ENCODE data around the gene SQSTM1.

SQSTM1 gene

DNA sequence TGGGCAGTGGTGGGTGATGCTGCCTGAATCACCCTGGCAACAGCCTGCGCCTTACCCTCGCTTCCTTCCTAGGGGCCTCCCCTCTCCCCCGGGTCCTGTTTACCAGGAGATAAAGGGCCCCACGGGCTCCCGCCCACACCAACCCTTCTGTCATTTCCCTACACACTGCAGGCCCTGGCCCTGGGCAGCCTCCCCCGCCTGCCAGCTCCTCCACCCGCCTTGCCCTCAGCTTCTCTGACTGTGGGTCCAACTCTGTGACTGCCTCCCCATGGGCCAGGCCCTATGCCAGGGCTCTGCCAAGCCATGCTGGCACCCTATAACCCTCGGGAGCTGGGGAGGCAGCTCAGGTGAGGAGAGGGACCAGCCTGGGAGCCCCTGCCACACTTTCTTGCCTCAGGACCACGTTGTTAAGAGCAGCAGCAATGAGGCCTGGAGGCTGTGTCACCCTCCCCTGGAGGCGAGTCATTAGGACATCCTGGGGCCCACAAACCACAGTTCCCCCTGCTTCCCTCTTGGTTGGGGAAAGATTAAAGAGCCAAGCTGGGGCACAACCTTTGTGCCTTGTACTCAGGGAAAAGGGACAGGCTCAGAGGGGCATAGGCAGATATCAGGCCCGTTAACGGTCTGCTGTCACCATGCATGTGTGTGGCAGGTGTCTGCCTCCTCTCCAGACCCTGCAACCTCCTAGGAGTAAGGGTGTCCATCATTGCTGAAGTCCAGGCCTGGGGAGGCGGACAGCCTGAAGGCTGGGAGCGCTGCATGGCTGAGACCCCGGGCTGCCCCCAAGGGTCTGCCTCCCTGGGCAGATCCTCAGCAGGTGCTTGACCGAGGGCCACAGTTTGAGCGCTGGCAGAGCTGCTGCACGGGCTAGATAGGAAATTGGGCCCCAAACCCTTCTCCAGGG is 16.8 kb upstream of the SQSTM1 start:
- DNase-seq (ENCODE audit: extremely low read depth, low read depth), result no peak
- TF ChIP-seq CTCF (IDR thresholded peaks at IDR 0.05; ENCODE audit: low read depth, low read length), result no peak

DNA sequence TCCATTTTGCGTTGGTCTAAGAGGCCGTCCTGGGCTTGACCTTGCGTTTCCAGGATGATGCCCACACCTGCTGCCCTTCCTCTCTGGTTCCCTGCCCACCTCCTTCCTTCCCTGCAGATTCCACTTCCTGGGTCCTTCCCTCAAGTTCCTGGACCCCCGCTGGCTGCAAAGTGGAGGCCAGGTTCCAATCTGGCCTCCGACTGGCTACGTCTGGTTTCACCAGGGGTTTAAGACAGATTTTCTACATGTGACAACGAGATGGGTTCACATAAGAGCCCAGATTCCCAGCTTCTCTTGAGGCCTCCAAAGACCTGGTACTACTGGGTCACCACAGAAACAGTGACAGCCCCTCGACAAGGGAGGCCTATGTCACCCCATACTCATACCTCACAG is 16.2 kb upstream of the SQSTM1 start:
- no peak for TF ChIP-seq CTCF (IDR thresholded peaks at IDR 0.05; ENCODE audit: low read depth, low read length)
- no peak for DNase-seq (ENCODE audit: extremely low read depth, low read depth)

DNA sequence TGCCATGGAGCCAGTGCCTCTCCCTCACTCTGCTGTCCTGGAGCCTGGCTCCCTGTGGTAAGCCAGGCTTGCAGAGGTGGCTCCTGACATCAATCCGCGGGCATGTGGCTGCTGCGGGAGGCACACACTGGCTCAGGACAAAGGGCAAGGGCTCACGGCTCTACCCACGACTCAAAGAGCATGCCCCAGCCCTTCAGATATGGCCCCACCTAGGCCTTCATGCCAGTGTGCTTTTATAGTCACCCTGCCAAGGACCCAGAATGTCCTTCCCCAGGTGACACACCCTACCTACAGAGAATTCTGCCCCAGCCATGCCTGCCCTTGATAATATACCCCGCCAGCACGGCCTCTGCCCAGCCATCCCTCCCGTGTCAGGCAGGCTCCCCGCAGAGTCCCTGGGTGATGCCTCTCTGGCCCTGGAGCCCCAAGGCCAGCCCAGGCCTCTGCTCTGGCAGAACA is 15.6 kb upstream of the SQSTM1 start:
- no peak for TF ChIP-seq CTCF (IDR thresholded peaks at IDR 0.05; ENCODE audit: low read depth, low read length)
- no peak for DNase-seq (ENCODE audit: extremely low read depth, low read depth)

- no peak for TF ChIP-seq CTCF (IDR thresholded peaks at IDR 0.05; ENCODE audit: low read depth, low read length)
- no peak for DNase-seq (ENCODE audit: extremely low read depth, low read depth)
These were observed 15.0 kb upstream of the SQSTM1 start for GRCh38 chr5:179805529-179806249.

GRCh38 chr5:179806250-179807048 is 14.3 kb upstream of the SQSTM1 start, which contains the start of gene MGAT4B:
MGAT4B (minus strand) TSS chr5:179806866; CDS start chr5:179806583, 283 bp downstream.
- TF ChIP-seq CTCF (IDR thresholded peaks at IDR 0.05; ENCODE audit: low read depth, low read length), result no peak
- DNase-seq (ENCODE audit: extremely low read depth, low read depth), result peak; percentile 42

- no peak for DNase-seq (ENCODE audit: extremely low read depth, low read depth)
- TF ChIP-seq CTCF (IDR thresholded peaks at IDR 0.05; ENCODE audit: low read depth, low read length), result no peak
These were observed 8.4 kb upstream of the SQSTM1 start for GRCh38 chr5:179812135-179812825.

All from AG09319 (cell line).